Measurements from ENCODE around the gene TMCO2.

- TF ChIP-seq GATA2 (IDR thresholded peaks at IDR 0.05; ENCODE audit: low read depth, low read length), result no peak
- TF ChIP-seq GATA3 (IDR thresholded peaks at IDR 0.05; ENCODE audit: low read depth, low read length), result no peak
Measured at GRCh38 chr1:40267767-40268187, 20.0 kb downstream of the TMCO2 start.

Measured in SH-SY5Y (cell line).